ENCODE measurements around the gene OBI1.
"Not testable (repeated sequence)": the region's sequence is repeated elsewhere in the genome, so short reads cannot be mapped to it uniquely, and the experiment has no call there.

Gene OBI1

GRCh38 chr13:78658630-78659449 lies at the start of gene OBI1:
Gene OBI1, minus strand, starts transcription at chr13:78659155. Its CDS starts 35 bp downstream, at chr13:78659120.
- peak; percentile 70 for DNase-seq

DNA sequence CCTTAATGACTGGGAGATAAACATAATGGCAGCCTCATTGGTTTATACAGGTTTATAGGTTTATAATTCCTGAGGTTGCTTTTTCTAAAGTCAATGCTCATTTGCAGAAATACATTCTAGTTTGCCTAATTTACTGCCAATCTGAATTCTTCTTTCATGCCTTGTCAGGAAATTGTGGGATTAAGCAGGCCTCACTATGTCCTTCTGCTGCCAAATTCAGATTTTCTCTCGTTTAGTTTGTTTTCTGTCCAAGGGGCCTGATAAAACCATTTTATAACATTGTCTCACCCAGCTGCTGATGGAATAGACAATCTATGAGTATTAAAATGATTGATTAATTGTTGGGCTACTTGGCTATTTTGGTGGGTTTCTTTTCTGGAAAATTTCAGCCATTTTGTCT lies 42.4 kb upstream of the OBI1 start:
- DNase-seq, result no peak

- DNase-seq, result peak; percentile 24
Observed at GRCh38 chr13:78700121-78700910, 41.4 kb upstream of the OBI1 start.

GRCh38 chr13:78689011-78689410 lies 30.1 kb upstream of the OBI1 start:
- DNase-seq, result no peak

GRCh38 chr13:78686461-78686860 lies 27.5 kb upstream of the OBI1 start:
- DNase-seq, result no peak

DNA sequence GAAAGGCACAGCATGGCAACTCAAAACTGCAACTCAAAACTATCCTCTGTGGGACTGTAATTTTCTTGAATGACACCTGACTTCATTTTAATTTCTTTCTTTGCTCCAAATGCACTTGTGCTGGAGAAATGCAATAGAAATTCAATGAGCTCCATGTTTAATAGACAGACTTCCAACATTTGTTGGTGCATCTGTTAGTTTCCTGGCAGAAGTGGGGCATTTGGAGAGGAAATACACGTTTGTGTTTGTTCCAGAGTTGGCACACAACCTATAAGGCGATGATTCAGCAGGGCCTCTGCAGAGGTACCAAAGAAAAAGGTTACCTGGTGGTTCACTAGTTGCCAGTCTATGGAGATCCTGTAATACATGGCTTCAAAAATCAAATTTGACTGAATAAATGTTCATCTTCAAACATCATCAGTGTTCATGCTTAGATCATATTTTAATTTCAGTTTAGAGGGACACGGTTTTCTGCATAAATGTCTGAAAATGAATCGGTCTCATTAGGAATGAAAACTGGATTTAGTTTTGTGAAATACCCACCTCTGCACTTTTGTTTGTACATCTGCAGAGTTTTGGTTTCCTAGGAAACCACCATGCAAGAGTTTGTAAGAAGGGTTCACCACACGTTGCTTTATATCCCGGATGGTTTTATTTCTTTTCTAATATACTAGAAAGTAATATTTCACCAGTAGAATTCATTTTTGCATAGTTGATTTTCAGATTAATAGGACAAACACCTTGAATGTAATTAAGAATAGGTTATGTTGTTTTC lies 21.8 kb upstream of the OBI1 start:
- peak; percentile 26 for DNase-seq

DNA sequence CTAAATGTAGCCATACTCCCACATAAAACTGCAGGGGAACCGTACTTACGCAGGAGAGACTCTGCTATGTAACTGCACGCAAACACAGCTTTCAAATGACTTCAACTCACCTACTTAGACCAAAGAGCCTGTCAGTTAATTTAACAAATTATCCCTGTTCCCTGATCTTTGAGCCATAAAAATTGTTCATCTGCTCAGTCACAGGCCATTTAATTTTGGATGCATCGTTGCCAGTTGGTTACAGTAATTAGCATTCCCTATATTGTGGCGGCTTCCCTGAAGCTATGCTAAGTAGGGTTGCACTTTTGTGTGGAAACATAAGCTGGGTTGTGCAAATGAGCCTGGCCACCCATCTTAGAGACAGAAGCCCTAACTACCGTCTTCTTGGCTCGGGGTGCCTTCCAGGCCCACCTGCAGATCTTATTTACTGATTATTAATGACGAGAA lies 21.2 kb upstream of the OBI1 start:
- peak; percentile 46 for DNase-seq

DNA sequence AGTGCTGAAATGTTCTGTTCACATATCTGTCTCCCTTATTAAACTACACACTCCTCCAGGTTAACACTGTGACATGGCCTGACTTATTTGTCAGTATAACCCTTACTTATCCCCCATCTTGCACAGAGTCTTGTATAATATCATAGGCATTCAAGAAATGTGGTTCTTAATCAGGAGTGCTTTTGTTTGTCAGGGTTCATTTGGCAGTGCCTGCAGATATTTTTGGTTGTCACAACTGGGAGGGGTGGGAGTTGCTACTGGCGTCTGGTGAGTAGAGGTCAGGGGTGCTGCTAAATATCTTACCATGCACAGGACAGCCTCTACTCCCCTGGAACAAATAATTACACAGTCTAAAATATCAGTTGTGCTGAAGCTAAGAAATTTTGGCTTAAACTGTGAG lies 20.4 kb upstream of the OBI1 start:
- DNase-seq, result no peak

- DNase-seq, result no peak
Observed at GRCh38 chr13:78675112-78675511, 16.2 kb upstream of the OBI1 start.

- no peak for DNase-seq
Observed at GRCh38 chr13:78674638-78675037, 15.7 kb upstream of the OBI1 start.

DNA sequence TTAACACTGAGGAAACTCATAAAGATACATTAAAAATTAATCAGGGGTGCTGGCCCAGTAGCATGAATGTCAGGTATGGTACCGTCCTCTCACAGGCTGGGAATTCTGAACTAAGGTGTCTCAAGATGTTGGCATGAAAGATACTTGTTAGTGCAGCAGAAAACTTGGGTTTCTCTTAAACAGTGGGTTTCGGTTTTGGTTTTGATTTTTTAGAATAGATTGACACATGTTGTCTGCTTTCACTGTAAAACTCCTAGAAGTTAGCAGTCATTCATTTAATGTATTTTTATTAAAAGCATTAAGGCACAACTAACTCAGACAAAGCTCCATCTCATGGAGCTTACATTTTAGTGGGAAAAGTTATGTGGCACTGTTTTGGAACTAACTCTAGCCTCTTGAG lies 3.5 kb upstream of the OBI1 start:
- no peak for DNase-seq

GRCh38 chr13:78660495-78660857 lies 1.5 kb upstream of the OBI1 start:
- DNase-seq, result no peak

- DNase-seq, result no peak
Observed at GRCh38 chr13:78659732-78660494, 958 bp upstream of the OBI1 start.

GRCh38 chr13:78659450-78659730 lies 435 bp upstream of the OBI1 start:
- DNase-seq, result no peak

DNA sequence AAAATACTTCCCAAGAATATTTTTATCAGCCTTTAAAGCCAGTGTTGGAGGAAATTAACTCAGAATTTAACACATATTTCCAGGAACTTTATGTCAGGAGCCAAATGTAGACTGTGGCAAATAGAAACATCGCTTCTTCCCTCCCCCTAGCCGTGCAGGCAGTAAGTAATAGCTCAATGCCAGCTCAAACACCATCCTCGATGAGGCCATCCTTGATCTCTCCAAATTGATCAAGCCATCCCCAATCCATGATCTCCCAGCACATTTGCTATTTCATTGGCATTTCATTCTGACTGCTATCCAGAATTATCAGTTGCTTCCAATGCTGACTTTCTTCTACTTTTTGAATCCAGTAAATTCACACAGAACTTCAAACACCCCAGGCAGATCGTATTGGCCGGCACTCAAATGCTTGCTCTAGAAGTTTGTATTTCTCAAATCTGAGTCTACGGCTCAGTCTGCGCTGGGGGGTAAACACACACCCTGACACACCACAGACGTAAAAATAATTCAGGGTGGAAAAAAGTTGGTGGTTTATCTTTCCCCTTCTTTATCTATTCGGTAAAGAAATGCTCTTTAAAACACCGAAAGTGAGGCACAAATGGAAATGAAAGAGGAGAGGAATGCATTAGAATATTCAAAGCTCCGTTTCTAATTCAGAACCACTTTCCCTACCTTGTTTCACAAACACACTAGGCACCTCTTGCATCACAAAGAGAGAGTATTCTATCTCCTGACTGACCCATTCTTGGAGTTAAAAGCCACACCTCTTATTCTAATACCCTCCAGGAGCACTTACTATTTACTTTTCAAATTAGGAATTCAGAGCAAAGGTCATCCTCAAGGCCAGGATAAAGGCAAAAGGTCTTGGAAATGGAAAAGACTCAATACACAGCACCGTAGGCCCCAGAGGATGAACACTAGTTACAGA lies 991 bp downstream of the OBI1 start:
- DNase-seq, result no peak

- no peak for DNase-seq
Observed at GRCh38 chr13:78655906-78656305, 3.0 kb downstream of the OBI1 start.

- no peak for DNase-seq
Observed at GRCh38 chr13:78655007-78655406, 3.9 kb downstream of the OBI1 start.

DNA sequence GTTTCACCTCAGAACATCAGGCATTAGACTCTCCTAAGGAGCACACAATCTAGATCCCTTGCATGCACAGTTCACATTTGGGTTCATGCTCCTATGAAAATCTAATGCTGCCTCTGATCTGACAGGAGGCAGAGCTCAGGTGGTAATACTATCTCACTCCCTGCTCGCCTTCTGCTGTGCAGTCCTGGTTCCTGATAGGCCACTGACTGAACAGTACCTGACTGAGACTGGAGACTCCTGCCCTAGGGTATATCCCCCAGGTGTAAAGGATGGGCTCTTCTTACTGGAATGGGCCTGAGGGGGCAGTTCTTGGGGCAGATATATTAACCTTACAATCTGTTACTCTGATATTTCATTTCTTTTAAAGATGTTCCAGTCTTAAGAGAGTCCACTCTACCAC lies 6.3 kb downstream of the OBI1 start:
- DNase-seq, result no peak

GRCh38 chr13:78650717-78651083 lies 8.3 kb downstream of the OBI1 start:
- DNase-seq, result no peak

- no peak for DNase-seq
Observed at GRCh38 chr13:78649997-78650716, 8.8 kb downstream of the OBI1 start.

DNA sequence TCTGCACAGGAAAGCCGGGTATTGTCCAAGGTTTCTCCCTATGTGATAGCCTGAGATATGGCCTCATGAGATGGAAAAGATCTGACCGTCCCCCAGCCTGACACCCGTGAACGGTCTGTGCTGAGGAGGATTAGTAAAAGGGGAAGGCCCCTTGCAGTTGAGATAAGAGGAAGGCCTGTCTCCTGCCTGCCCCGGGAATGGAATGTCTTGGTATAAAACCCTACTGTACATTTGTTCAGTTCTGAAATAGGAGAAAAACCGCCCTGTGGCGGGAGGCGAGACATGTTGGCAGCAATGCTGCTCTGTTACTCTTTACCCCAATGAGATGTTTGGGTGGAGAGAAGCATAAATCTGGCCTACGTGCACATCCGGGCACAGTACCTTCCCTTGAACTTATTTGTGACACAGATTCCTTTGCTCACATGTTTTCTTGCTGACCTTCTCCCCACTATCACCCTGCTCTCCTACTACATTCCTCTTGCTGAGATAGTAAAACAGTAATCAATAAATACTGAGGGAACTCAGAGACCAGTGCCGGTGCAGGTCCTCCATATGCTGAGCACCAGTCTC lies 11.8 kb downstream of the OBI1 start:
- not testable (repeated sequence) for DNase-seq

Data from NCI-H1105 (cell line).